Cardiac muscle cell (in vitro differentiated cells and primary cell): ENCODE measurements around the gene SMAD6. TPM values are rescaled to one million over a fixed set of nuclear protein-coding genes. Genes with fewer than 3 reads are reported as not detected.

Source experiments
- DNase-seq, 2 donors: peaks; one replicate each; pipeline versions ENCODE4 v3.0.0 to v3.0.0-alpha.2; 2010 to 2017; ENCODE audit warnings: low read depth in 1 of 2, low spot score in 1 of 2
- H3K27ac ChIP-seq: fragments of 200-600 bp; sonication (generic); 2 replicates; pipeline ENCODE4 v1.5.1; 2016
- H3K27me3 ChIP-seq: fragments of 200-600 bp; sonication (generic); 2 replicates; pipeline ENCODE4 v1.6.0; 2016; ENCODE audit warnings: control low read depth
- H3K36me3 ChIP-seq: fragments of 200-600 bp; sonication (generic); 2 replicates; pipeline ENCODE4 v1.5.1; 2016; ENCODE audit warnings: control low read depth
- H3K4me1 ChIP-seq: fragments of 200-600 bp; sonication (generic); 2 replicates; pipeline ENCODE4 v1.8.1; 2017; ENCODE audit warnings: low read depth, mild to moderate bottlenecking, mixed run types
- H3K4me3 ChIP-seq: fragments of 200-600 bp; sonication (generic); 2 replicates; pipeline ENCODE4 v1.5.1; 2016; ENCODE audit warnings: mild to moderate bottlenecking
- H3K9me3 ChIP-seq: fragments of 200-600 bp; sonication (generic); 2 replicates; pipeline ENCODE4 v1.5.1; 2017; ENCODE audit warnings: low read depth, mild to moderate bottlenecking, control low read depth
- polyA plus RNA-seq: library from polyadenylated mRNA; unstranded; fragments of >200 nt; fragmentation: Nextera tagmentation; extraction: Ambion mirVana; gene quantifications from 2 replicates; pipeline ENCODE4 v1.2.1, GENCODE V29; 2016
- total RNA-seq: library from RNA; depleted of rRNA; stranded (reverse); fragments of >200 nt; gene quantifications from 2 replicates; pipeline ENCODE4 v1.2.3, GENCODE V29; 2016
- TF ChIP-seq, protein P1 (sequence below): IDR thresholded peaks from 2 replicates; pipeline ENCODE4 v1.5.1; 2012; ENCODE audit warnings: low read depth, mild to moderate bottlenecking, low read length

SMAD6 gene
- total and polyA plus RNA-seq, 2 experiments from 2014 or later, result 106 to 274 TPM

DNA sequence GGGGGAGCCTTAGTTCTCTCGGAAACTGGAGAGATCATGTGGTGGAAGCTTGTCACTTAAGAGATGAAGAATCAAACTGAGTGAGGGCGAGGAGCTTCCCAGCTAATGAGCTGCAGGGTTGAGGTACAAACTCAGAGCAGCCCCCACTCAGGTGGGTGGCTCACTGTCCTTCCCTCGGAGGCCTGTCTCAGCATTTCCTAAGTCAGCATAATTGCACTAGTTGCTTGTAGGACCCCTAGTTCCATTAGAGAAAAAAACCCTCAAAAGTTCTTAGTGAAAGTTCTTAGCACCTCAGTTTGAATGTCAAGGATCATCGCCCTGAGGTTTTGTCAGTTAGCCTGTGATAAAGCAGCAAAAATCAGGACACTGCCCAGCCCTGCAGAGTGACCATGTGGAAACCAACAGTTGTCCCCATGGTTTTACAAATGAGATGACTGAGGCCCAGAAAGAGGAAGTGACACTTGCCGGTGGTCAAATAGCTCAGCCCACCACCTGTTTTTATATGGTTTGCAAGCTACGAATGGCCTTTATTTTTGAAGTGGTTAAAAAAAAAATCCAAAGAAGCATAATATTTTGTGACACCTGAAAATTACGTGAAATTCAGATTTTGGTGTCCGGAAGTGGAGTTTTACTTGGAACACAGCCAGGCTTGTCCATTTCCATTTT is 11.9 kb downstream of the SMAD6 start:
- Histone ChIP-seq H3K27me3 (no peaks in the 10 kb centered on the region), H3K4me1 (peaks cover 75% of the 10 kb centered on the region), H3K27ac (peak overlapping the region; percentile 80), H3K4me3 (no peak overlapping the region), H3K36me3 (peaks cover 64% of the 10 kb centered on the region), H3K9me3 (no peaks in the 10 kb centered on the region)
- no peak for DNase-seq
- TF ChIP-seq, protein P1, sequence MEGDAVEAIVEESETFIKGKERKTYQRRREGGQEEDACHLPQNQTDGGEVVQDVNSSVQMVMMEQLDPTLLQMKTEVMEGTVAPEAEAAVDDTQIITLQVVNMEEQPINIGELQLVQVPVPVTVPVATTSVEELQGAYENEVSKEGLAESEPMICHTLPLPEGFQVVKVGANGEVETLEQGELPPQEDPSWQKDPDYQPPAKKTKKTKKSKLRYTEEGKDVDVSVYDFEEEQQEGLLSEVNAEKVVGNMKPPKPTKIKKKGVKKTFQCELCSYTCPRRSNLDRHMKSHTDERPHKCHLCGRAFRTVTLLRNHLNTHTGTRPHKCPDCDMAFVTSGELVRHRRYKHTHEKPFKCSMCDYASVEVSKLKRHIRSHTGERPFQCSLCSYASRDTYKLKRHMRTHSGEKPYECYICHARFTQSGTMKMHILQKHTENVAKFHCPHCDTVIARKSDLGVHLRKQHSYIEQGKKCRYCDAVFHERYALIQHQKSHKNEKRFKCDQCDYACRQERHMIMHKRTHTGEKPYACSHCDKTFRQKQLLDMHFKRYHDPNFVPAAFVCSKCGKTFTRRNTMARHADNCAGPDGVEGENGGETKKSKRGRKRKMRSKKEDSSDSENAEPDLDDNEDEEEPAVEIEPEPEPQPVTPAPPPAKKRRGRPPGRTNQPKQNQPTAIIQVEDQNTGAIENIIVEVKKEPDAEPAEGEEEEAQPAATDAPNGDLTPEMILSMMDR, result no peak

DNA sequence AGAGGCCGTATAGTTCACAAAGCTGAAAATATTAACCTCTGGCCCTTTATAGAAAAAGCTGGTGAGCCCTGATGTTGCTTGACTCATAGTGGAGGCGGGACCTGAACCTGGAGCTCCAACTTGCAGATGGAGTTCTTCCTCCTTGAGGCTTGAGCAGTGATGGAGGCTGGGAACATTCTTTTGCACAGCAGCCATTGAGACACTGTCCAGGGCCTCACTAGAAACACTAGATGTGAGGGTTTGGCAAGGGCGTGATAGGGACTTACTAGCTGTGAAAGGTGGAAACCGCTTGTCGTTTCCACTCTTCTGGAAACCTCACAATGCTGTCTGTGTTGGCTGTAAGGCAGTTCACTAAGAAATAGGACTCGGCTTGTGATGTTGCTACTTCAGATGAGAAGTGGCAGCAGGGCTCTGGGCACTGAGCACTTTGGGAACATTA is 12.5 kb downstream of the SMAD6 start:
- DNase-seq, result peak; percentile 63 to 65
- TF ChIP-seq, protein P1, result no peak
- peak overlapping the region; percentile 80 for H3K27ac ChIP-seq
- H3K4me1 ChIP-seq, result peaks cover 75% of the 10 kb centered on the region
- H3K36me3 ChIP-seq, result peaks cover 60% of the 10 kb centered on the region
- H3K27me3 ChIP-seq, result no peaks in the 10 kb centered on the region
- H3K4me3 ChIP-seq, result no peak overlapping the region
- H3K9me3 ChIP-seq, result no peaks in the 10 kb centered on the region

DNA sequence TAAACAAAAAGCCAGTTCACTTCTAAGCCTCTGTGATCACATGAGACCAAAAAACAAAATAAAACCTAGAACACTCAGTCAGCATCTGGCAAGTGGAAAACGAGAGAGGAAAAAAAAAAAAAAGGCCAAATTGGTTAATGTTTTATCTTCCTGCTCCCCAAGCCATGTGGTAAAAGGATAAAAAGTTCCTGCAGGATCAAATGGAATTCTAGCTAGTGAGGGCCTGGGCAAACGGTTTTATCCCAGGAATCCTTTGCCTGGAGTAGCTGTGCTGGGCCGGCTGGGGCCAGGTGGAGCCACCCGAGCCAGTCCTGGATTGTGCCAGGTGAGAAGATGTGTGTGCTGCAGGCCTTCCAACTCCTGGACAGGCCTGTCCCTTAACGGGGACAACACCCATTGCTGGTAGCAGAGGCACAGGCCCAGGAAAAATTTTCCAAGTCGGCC is 13.2 kb downstream of the SMAD6 start:
- H3K27ac ChIP-seq, result peak overlapping the region; percentile 80
- no peaks in the 10 kb centered on the region for H3K27me3 ChIP-seq
- TF ChIP-seq, protein P1, result no peak
- no peak overlapping the region for H3K4me3 ChIP-seq
- H3K4me1 ChIP-seq, result peaks cover 75% of the 10 kb centered on the region
- no peak for DNase-seq
- H3K9me3 ChIP-seq, result no peaks in the 10 kb centered on the region
- peaks cover 63% of the 10 kb centered on the region for H3K36me3 ChIP-seq

DNA sequence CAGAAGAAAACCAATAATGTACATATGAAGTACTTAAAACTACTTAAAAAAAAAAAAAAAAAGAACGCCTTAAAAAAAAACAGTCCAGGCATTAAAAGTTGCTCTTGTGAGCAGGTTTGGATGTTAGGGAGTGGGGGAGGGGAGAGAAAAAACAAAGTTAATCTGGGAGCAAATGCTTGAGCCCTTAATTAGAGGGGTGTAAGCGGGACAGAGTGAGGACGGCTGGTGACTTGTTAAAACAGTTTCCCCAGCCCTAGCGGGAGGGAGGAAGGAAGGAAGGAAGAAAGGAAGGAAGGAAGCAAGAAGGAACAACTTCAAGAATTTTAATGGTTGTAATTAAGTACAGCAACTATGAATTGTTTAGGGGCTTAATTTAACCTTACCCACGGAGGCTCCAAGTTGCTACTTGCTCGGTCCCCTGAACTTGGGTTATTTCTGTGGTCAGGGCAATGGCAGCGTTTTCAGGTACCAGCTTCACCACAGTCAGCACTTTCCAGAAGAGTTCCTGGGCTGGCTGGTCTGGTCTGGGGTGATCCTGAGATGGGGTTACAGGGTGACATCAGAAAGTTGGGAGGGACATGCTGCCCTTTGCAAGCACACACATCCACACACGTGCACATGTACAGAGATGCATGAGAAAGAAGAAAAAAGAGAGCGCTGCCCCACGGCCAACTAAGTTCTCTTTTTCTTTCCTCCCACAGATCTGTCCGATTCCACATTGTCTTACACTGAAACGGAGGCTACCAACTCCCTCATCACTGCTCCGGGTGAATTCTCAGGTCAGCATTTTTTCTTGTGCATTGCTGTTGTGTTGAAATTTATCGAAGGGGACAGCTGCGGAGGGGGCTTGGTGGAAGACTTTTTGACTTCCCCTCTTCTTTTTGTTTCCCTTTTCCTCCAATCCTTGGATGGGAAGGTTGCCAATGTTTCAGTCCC is 14.0 kb downstream of the SMAD6 start:
- H3K4me1 ChIP-seq, result peaks cover 72% of the 10 kb centered on the region
- no peaks in the 10 kb centered on the region for H3K27me3 ChIP-seq
- DNase-seq, result no peak
- H3K4me3 ChIP-seq, result no peak overlapping the region
- TF ChIP-seq, protein P1, result no peak
- no peaks in the 10 kb centered on the region for H3K9me3 ChIP-seq
- peak overlapping the region; percentile 90 for H3K27ac ChIP-seq
- H3K36me3 ChIP-seq, result peaks cover 68% of the 10 kb centered on the region

DNA sequence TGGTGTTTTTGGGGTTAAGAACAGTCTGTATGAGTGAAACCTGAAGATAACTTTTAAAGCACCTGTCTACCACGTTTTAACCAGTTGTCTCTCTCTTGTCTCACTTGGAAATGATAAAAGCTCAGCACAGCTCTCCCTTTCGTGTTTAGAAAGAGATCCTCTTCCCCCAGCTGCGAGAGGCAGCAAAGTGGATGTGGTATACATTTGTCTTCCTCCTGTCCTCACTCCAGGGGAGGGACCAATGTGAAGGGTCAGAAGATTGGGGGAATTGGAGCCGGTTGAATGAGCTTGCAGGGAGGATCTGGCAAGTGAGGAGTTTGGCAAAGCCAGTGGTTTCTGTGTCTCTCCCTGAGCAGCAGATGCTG is 14.6 kb downstream of the SMAD6 start:
- Histone ChIP-seq H3K27me3 (no peaks in the 10 kb centered on the region), H3K9me3 (no peaks in the 10 kb centered on the region), H3K4me3 (no peak overlapping the region), H3K27ac (peak overlapping the region; percentile 90), H3K4me1 (peaks cover 72% of the 10 kb centered on the region), H3K36me3 (peaks cover 68% of the 10 kb centered on the region)
- DNase-seq, result no peak
- TF ChIP-seq, protein P1, result no peak
